ENCODE measurements around the gene CD68.
"Not testable (repeated sequence)": the region's sequence is repeated elsewhere in the genome, so short reads cannot be mapped to it uniquely, and the experiment has no call there.

CD68 gene

DNA sequence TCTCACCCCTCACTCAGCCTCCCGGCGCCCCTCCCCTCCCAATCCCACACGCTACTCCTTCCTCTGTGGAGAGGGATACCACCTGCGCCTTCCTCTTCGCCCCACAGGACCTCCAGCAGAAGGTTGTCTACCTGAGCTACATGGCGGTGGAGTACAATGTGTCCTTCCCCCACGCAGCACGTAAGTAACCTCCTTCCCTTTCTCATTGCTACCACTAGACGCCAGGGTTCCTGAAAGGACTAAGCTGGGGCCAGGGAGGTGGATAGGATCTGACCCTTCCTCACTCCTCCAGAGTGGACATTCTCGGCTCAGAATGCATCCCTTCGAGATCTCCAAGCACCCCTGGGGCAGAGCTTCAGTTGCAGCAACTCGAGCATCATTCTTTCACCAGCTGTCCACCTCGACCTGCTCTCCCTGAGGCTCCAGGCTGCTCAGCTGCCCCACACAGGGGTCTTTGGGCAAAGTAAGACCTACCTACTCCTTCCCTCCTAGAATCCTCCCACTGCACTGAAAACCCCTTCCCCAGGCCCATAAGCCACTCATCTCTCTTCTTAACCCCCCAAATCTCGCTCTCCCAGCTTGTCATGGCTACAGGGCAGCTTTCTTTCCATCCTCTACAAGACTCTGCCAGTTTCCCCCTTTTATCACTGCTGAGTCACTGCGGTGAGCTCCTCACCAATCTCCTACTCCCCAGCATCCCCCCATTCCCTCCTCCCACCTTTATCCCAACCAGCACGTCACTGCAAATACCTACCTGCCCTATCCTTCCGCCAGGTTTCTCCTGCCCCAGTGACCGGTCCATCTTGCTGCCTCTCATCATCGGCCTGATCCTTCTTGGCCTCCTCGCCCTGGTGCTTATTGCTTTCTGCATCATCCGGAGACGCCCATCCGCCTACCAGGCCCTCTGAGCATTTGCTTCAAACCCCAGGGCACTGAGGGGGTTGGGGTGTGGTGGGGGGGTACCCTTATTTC is 1.5 kb downstream of the CD68 start:
- DNase-seq = no peak

DNA sequence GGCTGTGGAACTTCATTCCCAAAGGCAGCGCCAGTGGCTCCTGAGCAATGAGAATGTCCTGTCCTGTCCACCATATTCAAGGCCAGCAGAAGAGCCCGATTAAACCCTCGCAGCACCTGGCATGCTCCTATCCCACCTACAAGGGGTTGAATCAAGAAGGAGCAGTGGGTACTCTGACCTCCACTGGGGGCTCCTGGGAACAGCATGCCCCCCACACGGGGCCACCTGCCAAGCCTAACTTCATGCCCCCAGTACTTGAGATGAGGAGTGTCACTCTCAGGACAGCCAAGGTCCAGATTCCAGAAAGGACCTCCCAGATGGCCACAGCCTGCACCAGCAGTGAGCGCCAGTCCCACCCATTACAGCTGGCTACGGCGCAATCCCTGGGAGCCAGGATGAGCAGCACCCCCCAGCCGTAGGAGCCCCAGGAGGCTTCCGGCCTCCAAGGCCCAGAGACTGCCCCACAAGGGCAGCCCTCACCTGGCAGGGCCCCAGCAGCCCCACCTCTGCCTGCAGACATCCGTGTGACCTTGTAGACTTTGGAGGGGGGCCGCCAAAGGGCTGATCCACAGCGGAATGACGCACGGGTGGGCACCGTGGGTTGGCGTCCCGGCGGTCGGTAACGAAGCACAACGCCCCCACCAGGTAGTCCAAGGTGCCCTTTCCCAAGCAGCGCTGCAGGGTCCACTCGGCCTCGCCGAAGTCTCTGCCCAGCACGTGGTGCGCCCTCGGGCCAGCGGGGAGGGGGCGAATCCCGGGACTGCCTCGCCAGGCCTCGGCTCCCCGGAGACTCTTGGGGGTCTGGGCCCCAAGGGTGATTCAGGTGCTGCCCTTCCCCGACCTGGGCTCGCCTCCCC is 3.2 kb downstream of the CD68 start:
- no peak for DNase-seq

GRCh38 chr17:7583253-7584109 is 4.0 kb downstream of the CD68 start, which contains the start of gene MPDU1:
MPDU1 (plus strand) TSS chr17:7583852; CDS start chr17:7583863, 11 bp downstream.
- DNase-seq = peak; percentile 96

DNA sequence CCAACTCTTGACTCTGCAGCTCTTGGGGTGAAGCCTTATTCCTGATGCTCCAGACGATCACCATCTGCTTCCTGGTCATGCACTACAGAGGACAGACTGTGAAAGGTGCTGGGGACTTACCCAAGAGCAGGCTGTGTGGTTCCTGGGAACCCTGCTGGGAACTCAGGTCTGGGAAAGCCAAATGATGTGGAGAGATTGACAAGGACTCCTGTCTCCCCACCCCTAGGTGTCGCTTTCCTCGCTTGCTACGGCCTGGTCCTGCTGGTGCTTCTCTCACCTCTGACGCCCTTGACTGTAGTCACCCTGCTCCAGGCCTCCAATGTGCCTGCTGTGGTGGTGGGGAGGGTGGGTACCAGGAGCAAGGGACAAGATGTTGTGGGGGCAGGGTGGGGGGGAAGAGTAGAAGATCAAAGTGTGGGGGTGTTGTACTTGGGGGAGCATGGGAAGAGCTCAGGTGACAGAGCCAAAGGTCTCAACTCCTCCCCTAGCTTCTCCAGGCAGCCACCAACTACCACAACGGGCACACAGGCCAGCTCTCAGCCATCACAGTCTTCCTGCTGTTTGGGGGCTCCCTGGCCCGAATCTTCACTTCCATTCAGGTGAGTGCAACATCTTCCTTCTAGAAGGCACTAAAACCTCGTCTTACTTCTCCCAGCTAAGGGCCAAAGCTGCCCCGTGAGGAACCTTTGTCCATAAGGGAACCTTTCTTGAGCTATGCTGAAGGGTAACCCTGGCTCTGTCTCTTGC is 7.4 kb downstream of the CD68 start:
- DNase-seq = no peak

GRCh38 chr17:7587420-7588151 is 8.1 kb downstream of the CD68 start:
- no peak for DNase-seq

DNA sequence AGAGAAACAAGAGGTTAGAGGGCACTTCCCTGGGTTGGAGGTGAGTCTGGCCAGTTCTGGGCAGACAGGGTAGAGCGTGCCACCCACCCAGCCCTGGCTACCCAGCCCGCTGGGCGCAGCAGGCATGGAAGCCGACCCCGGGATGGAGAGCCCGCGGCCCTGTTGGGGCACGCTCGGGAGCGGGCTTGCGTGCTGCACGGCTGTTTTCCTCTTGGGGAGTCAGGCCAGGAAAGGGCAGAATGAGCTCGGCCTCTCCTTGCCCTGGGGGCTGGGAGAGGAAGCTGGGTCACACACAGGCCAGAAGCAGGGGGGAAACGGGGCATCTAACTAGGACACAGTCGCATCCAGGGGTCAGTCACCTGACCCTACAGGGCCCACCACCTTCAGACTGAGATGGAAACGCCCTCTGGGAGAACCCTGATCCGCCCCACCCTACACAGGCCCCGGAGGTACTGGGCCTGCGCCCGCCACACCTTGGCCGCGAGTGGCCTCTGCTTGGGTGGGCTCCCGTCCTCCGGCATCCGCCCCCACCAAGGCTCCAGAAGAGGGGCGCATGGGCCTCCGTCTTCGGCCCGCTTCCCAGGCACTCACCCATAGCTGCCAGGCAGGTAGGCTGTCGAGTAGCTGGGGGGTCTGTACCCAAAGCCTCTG is 9.2 kb downstream of the CD68 start:
- no peak for DNase-seq

GRCh38 chr17:7589204-7589868 is 9.9 kb downstream of the CD68 start:
- DNase-seq = no peak

GRCh38 chr17:7589891-7590691 is 10.7 kb downstream of the CD68 start, which contains the start of gene SOX15:
SOX15 (minus strand) TSS chr17:7590094; CDS start chr17:7589676, 418 bp downstream.
- no peak for DNase-seq

DNA sequence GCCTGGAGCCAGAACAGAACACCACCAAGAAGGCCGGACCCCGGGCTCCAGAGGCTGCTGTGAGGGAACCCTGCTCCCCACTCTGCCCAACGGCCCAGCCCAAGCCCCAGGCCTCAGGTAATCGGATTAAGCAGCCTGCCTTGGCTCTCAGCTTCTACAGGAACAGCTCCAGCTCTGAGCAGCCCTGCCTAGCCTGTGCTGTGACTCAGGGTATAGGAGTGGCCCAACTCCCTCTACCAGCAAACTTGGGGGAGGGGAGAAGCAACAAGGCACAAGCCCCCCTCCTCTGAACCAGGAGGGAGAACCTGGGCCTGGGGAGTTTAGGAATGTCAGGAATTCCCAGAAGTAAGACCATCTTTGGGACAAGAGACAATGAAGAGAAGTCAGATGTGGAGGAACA is 11.3 kb downstream of the CD68 start:
- no peak for DNase-seq

DNA sequence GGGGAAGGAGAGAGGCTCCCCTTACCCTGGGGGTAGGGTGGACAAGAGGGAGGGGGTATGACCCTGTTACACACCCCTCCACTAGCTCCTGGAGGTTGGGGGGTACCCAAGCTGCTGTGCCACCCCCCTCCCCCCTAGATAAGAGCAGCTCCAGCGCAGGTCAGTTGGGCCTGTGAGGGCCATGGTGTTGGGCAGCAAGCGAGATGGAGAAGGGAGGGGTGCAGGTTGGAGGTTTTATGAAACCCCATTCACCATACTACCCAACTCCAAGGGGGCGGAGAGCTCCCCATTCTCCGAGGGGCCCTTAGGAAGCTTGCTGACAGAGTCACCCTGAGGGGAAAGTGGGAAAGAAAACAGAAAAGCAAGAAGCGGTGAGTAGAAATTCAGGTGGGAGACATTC is 12.2 kb downstream of the CD68 start:
- no peak for DNase-seq

DNA sequence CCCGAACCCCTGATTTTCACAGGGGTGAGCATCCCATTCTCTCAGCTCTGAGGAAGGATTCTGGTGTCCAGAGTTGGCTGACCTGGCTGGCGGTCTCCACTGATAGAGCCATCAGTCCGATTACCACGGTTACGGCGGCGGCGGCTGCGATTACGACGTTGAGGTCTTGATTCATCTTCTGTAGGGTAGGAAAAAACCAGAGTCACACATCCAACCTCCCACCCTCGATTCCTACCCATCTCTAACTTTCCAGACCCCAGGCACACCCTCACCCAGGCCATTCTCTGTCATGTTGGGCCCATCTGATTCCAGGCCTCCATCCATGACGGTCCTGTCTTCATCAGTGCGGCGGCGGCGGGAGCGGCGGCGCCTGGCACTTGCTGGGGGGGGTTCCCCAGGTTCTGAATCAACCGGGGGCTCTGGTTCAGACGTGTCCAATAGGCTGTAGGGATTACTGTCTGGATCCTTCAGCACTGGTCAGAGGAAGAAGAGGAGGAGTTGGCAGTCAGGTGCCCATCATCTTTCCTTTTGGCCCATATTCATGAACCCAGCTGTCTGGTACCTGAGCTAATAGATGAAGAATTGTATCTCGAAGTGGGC is 13.1 kb downstream of the CD68 start:
- no peak for DNase-seq

DNA sequence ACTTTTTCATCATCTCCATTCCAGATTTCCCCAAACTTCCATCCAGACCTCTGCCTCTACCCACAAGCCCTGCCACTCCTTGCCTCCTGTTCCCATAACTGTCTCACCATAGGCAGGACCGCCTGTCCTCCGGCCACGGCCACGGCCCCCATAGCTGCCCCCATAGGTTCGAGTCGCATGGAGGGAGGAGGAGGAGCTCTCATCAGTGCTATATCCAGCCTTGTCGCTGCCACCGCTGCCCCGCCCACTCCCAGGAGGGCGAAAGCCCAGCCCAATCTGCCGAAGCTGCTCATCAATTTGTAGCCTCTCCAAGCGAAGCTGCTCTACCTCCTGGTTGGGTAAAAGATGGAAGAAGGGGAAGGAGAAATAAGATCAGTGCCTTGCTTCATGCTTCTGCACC is 13.9 kb downstream of the CD68 start:
- no peak for DNase-seq

GRCh38 chr17:7597561-7597960 is 18.1 kb downstream of the CD68 start:
- DNase-seq = not testable (repeated sequence)

GRCh38 chr17:7606280-7606679 is 26.8 kb downstream of the CD68 start:
- no peak for DNase-seq

DNA sequence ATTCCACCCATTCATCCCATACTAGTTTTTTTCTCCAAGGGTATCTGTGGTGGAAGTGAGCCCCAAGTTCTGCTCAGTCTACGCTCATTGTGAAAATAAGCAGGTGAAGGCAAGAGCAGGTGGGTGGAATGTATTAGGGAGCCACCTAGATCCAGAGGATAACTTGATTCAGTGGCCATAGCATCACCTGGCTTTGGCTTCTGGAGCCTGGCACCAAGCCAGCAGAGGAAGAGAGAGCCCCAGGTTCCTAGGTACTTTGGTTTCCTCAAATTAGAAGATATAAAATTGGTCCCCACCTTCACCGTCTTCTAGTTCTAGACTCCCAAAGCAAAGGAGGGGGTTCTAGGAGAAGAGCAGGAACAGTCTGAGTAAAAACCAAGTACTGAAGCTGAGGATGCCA is 31.2 kb downstream of the CD68 start:
- no peak for DNase-seq

DNA sequence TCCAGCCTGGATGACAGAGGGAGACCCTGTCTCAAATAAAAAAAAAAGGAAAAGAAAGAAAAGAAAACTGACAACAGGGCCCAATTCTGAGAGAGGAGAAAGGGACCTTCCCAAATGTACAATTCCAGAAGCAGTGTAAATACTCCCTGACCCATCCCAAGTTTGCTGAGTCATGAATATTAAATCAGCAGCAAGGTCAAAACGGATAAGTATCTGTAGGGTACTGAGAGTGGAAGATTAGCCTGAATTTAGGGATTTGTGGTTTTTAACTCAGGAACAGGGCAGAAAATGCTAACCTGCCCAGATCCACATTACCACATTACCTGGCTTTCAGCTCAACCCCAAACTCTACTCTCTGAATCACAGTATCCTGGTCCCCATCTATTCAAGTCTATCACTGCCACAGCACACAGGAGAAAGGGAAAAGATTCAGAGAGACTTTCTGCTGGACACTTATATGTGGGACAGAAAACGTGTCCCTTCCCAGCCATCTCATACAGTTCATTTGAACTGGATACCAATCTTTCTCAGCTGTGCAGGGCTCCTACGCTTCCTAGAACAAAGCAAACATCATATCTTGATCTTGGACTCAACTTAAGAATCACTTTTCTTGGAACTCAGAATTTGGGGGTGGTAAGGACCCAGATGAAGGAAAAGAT is 32.3 kb downstream of the CD68 start:
- DNase-seq = no peak

- no peak for DNase-seq
These were observed 32.8 kb downstream of the CD68 start for GRCh38 chr17:7612294-7612640.

DNA sequence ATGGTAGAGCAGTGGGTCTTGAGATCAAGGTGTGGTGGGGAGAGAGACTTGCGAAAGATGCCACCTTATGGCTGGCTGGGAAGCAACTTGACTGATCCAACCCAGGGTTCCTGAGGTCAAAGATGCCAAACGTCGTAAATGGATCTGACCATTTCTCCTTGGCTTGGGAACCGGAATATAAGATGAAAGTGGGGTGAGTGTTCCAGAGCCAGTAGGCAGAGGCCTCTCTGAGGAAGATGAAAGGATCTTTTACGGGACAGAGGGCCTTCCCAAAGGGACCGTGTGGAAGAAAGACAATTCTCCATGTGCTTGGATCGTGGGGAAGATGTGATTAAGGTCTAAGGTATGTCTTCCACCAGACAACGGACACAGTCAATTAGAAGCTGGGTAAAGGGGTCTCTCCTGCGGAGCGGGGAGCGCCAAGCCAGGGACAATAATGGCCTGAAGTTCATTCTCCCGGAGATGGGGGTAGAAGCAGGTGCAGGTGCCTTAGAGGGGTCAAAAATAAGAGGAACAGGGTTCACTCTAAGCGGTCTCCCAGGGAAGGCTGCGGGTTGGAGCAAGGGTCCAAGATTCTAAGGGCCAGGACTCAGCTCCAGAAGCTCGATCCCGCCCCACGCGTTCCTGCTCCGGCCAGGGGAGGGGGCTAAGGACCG is 34.5 kb downstream of the CD68 start:
- no peak for DNase-seq
